Esophagus muscularis mucosa (tissue), 3 donors: Measurements from ENCODE around the gene CHST9.

Experiments used
- POLR2A ChIP-seq: fragments of 450-650 bp; IDR thresholded peaks from one replicate; pipeline ENCODE4 v1.6.1; 2017; ENCODE audit warnings: antibody characterized with exemption, moderate library complexity, mild to moderate bottlenecking, low read depth
- POLR2AphosphoS5 ChIP-seq, 2 donors: sonication (generic); formaldehyde crosslinking; IDR thresholded peaks; one replicate each; pipeline ENCODE4 v1.6.1; 2017; ENCODE audit warnings: antibody characterized with exemption in 2 of 2
- TF ChIP-seq, protein P1 (sequence below), 3 experiments: fragments of 200-600 bp in 2 of 3; fragments of 450-650 bp in 1 of 3; sonication (generic) in 2 of 3; IDR thresholded peaks; one replicate each; pipeline ENCODE4 v1.5.1; 2017 to 2019; ENCODE audit warnings: antibody characterized with exemption in 3 of 3, mild to moderate bottlenecking in 2 of 3, moderate library complexity in 1 of 3

DNA sequence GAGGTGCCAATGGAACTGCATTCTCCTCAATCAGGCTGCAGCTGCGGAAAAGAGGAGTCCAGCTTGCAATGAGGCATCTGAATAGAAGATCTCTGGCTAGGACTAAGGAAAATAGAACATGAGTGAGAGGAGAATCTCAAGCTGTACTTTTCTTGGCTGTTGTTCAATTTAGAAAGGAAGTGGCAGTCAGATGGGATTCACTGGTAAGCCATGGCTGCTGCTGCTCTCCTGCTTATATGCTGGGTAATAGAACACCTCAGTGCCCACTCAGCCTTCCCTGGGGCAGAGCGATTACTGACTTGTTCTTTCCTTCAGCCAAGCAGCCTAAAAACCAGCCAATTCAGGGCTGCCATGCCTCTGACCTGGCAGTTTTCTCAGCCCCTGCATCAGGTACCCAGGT lies 17.6 kb upstream of the CHST9 start:
- TF ChIP-seq, protein P1, sequence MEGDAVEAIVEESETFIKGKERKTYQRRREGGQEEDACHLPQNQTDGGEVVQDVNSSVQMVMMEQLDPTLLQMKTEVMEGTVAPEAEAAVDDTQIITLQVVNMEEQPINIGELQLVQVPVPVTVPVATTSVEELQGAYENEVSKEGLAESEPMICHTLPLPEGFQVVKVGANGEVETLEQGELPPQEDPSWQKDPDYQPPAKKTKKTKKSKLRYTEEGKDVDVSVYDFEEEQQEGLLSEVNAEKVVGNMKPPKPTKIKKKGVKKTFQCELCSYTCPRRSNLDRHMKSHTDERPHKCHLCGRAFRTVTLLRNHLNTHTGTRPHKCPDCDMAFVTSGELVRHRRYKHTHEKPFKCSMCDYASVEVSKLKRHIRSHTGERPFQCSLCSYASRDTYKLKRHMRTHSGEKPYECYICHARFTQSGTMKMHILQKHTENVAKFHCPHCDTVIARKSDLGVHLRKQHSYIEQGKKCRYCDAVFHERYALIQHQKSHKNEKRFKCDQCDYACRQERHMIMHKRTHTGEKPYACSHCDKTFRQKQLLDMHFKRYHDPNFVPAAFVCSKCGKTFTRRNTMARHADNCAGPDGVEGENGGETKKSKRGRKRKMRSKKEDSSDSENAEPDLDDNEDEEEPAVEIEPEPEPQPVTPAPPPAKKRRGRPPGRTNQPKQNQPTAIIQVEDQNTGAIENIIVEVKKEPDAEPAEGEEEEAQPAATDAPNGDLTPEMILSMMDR (IDR thresholded peaks at IDR 0.05), result no peak
- no peak for TF ChIP-seq POLR2A
- no peak for TF ChIP-seq POLR2AphosphoS5 (IDR thresholded peaks at IDR 0.05)
